ENCODE measurements around the gene SOX6.

- no peak for TF ChIP-seq TAF1 (IDR thresholded peaks at IDR 0.05; ENCODE audit: low read depth)
- TF ChIP-seq CTCF (IDR thresholded peaks at IDR 0.05; ENCODE audit: poor library complexity, severe bottlenecking), result no peak
- no peak for TF ChIP-seq SMC3 (conservative IDR thresholded peaks at IDR 0.05; ENCODE audit: poor library complexity)
Observed at GRCh38 chr11:16252373-16252772, 104.0 kb downstream of the SOX6 start.
